ENCODE measurements around the gene KRT31.
"Not testable (repeated sequence)": the region's sequence is repeated elsewhere in the genome, so short reads cannot be mapped to it uniquely, and the experiment has no call there.

KRT31 gene

GRCh38 chr17:41428591-41429291 is 31.3 kb upstream of the KRT31 start:
- no peak for TF ChIP-seq CTCF (IDR thresholded peaks at IDR 0.05)
- no peak overlapping the region for H3K27ac ChIP-seq
- no peak for DNase-seq (ENCODE audit: low spot score)
- no peak overlapping the region for H3K4me3 ChIP-seq

- Histone ChIP-seq H3K4me3 (no peak within 1 kb of the TSS), H3K27ac (no peak within 1 kb of the TSS)
- no peak for TF ChIP-seq CTCF (IDR thresholded peaks at IDR 0.05)
- peak; percentile 55 for DNase-seq (ENCODE audit: low spot score)
Measured at GRCh38 chr17:41424111-41424635, 26.8 kb upstream of the KRT31 start, which contains the start of gene KRT37. TSS of gene KRT37 (minus strand) at chr17:41424585. CDS start at chr17:41424523, 62 bp downstream.

- DNase-seq (ENCODE audit: low spot score); H3K4me3 ChIP-seq; H3K27ac ChIP-seq: not testable (repeated sequence)
Measured at GRCh38 chr17:41422586-41422985, 25.2 kb upstream of the KRT31 start.

GRCh38 chr17:41421617-41422016 is 24.2 kb upstream of the KRT31 start:
- no peak for DNase-seq (ENCODE audit: low spot score)
- H3K4me3 ChIP-seq = no peak overlapping the region
- H3K27ac ChIP-seq = no peak overlapping the region
- no peak for TF ChIP-seq CTCF (IDR thresholded peaks at IDR 0.05)

- no peak for DNase-seq (ENCODE audit: low spot score)
- Histone ChIP-seq H3K4me3 (no peak overlapping the region), H3K27ac (no peak overlapping the region)
- TF ChIP-seq CTCF (IDR thresholded peaks at IDR 0.05) = no peak
Measured at GRCh38 chr17:41421116-41421515, 23.7 kb upstream of the KRT31 start.

- Histone ChIP-seq H3K27ac (no peak overlapping the region), H3K4me3 (no peak overlapping the region)
- TF ChIP-seq CTCF (IDR thresholded peaks at IDR 0.05) = no peak
- no peak for DNase-seq (ENCODE audit: low spot score)
Measured at GRCh38 chr17:41420134-41420533, 22.7 kb upstream of the KRT31 start.

- no peak for TF ChIP-seq CTCF (IDR thresholded peaks at IDR 0.05)
- no peak for DNase-seq (ENCODE audit: low spot score)
- no peak overlapping the region for H3K4me3 ChIP-seq
- no peak overlapping the region for H3K27ac ChIP-seq
Measured at GRCh38 chr17:41419716-41420115, 22.3 kb upstream of the KRT31 start.

Data from coronary artery (tissue), 2 donors.